ENCODE measurements around the gene CDH12. TPM values are rescaled to one million over a fixed set of nuclear protein-coding genes. Genes with fewer than 3 reads are reported as not detected.

The CDH12 gene
- total RNA-seq, 1 experiment from 2014 or later = not detected

GRCh38 chr5:22249209-22249729, 603.9 kb downstream of the CDH12 start:
- Histone ChIP-seq H3K18ac (ENCODE audit: insufficient read length, low read depth, low read length) (no peak overlapping the region), H4K91ac (ENCODE audit: insufficient read length, low read depth, low read length) (no peak overlapping the region), H3K23me2 (ENCODE audit: insufficient read length, low read depth, low read length, poor library complexity, severe bottlenecking) (no peaks in the 10 kb centered on the region), H3K27ac (ENCODE audit: insufficient read length, low read depth, low read length) (no peak overlapping the region), H3K79me2 (ENCODE audit: insufficient read depth, low read length) (no peaks in the 10 kb centered on the region), H2BK20ac (ENCODE audit: low read depth, low read length, poor library complexity, severe bottlenecking) (no peak overlapping the region), H3K4ac (ENCODE audit: low read depth, low read length) (no peak overlapping the region), H2BK5ac (ENCODE audit: insufficient read length, low read length) (no peak overlapping the region), H3K56ac (ENCODE audit: insufficient read length, low read depth, low read length) (no peak overlapping the region), H3K23ac (ENCODE audit: insufficient read length, low read depth, low read length) (no peak overlapping the region), H4K5ac (ENCODE audit: insufficient read length, low read depth, low read length) (no peak overlapping the region), H3K27me3 (ENCODE audit: insufficient read depth, low read length) (no peaks in the 10 kb centered on the region), H3K4me1 (ENCODE audit: insufficient read depth, low read length) (no peaks in the 10 kb centered on the region), H2AFZ (ENCODE audit: low read length) (no peak overlapping the region), H4K8ac (replicated peaks; ENCODE audit: insufficient read length, low read depth, low read length) (no peak overlapping the region), H3K14ac (ENCODE audit: insufficient read depth, low read length) (no peak overlapping the region), H2BK120ac (ENCODE audit: low read depth, low read length, poor library complexity, severe bottlenecking) (no peak overlapping the region), H2BK15ac (ENCODE audit: low read depth, low read length) (no peak overlapping the region), H3K4me2 (ENCODE audit: insufficient read depth, insufficient read length, low read length) (no peak overlapping the region), H4K20me1 (ENCODE audit: control insufficient read depth, insufficient read depth, insufficient read length) (no peaks in the 10 kb centered on the region), H3T11ph (ENCODE audit: low read length) (no peak overlapping the region), H3K79me1 (ENCODE audit: insufficient read depth, low read depth, low read length, poor library complexity, severe bottlenecking) (no peaks in the 10 kb centered on the region), H3K9ac (ENCODE audit: extremely low read depth, insufficient read length, low read length) (no peak overlapping the region), H2BK12ac (ENCODE audit: insufficient read length, low read depth, low read length) (no peak overlapping the region), H3K9me3 (ENCODE audit: control insufficient read depth, low read depth, low read length) (no peaks in the 10 kb centered on the region), H2AK5ac (ENCODE audit: insufficient read length, low read length) (no peak overlapping the region)
- H3K27me3 Mint-ChIP-seq (ENCODE audit: low read depth) = no peaks in the 10 kb centered on the region
- no peaks in the 10 kb centered on the region for H3K4me1 Mint-ChIP-seq
- no peak overlapping the region for H3K27ac Mint-ChIP-seq
- H3K9me3 Mint-ChIP-seq = no peaks in the 10 kb centered on the region
- H3K36me3 Mint-ChIP-seq (ENCODE audit: insufficient read depth in 1 of 3, low read depth in 3 of 3) = no peaks in the 10 kb centered on the region
- H3K4me3 Mint-ChIP-seq = no peak overlapping the region
- no peak for DNase-seq
- WGBS (ENCODE audit: extremely low coverage, insufficient read length, low lambda C conversion rate) = 100% methylated on average over 4 of the region's 7 CpGs
- TF ChIP-seq CTCF (conservative IDR thresholded peaks at IDR 0.05) = no peak
